GM10248 (cell line): ENCODE data around the gene ABHD16B.
"Not testable (repeated sequence)": the region's sequence is repeated elsewhere in the genome, so short reads cannot be mapped to it uniquely, and the experiment has no call there.

Source experiments
- CTCF ChIA-PET: fragments of 300-600 bp; sonication (Branson Sonifier 250); formaldehyde crosslinking; extraction: SDS; loops from one replicate; lab custom pipeline; 2021; ENCODE audit warnings: antibody characterized with exemption; lab: Yijun Ruan, JAX
- POLR2A ChIA-PET: fragments of 350-650 bp; sonication (Branson Sonifier 250); formaldehyde crosslinking; extraction: SDS; loops from one replicate; lab custom pipeline; 2020; ENCODE audit warnings: antibody characterized with exemption; lab: Yijun Ruan, JAX
- DNase-seq: peaks from one replicate; pipeline ENCODE4 v3.0.0; 2012; ENCODE audit errors: extremely low spot score
- CTCF ChIP-seq: IDR thresholded peaks from 2 replicates; pipeline ENCODE4 v1.5.1; 2012; ENCODE audit warnings: mild to moderate bottlenecking, low read depth; ENCODE audit errors: extremely low read depth, missing control alignments, control extremely low read depth

Gene ABHD16B

DNA sequence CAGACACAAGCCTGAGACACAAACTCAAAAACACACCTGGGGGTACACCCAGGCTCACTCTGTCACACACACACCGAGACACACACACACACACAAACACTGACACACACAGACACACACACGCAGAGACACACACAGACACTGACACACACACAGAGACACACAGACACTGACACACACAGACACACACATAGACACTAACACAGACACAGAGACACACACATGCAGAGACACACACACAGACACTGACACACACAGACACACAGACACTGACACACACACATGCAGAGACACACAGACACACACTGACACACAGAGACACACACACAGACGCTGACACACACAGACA, 14.4 kb upstream of the ABHD16B start:
- DNase-seq: no peak
- no peak for TF ChIP-seq CTCF
- CTCF ChIA-PET: no interaction called here
- POLR2A ChIA-PET: no interaction called here

DNA sequence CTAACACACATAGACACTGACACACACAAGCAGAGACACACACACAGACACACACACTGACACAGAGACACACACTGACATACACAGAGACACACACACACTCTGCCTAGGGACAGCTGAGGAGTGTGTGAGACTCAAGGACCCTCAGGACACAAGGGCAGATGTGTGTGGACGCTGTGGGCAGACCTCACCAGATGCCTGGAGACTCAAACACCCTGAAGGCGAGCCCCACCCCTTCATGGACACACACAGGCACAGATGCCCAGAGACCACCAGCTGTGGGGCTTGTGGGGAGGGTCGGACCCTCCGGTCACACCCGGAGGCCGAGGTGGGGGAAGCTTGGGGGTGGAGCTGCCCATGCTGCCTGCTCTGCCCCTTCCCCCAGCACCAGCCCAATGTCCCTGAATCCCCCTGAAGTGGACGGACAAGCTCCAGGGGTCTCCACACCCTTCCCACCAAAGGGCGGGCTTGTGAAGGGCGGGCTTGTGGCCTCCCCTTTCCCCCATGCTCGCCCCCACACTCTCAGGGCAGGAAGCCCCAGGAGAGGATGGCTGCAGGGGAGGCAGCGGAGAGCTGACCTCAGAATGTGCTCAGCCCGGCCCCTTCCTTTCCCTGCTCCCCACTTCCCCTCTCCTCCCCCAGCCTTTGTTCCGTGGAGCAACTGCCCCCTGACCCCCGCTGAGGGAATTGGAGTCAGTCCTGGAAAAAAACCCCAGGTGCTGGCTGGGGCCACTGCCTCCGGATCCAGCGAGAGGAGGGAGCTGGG, 13.9 kb upstream of the ABHD16B start:
- ChIA-PET POLR2A (interaction anchor here (1.0 kb wide), 1 partner anchor 17 kb away, joined by 3 read pairs; the partner anchor contains the start of gene TPD52L2), CTCF (interaction anchor here (0.9 to 1.8 kb wide), 4 partner anchors 17 to 141 kb away, joined by 3 to 6 read pairs (median 4); partner anchors contain the start of gene TPD52L2)
- DNase-seq: no peak
- no peak for TF ChIP-seq CTCF

DNA sequence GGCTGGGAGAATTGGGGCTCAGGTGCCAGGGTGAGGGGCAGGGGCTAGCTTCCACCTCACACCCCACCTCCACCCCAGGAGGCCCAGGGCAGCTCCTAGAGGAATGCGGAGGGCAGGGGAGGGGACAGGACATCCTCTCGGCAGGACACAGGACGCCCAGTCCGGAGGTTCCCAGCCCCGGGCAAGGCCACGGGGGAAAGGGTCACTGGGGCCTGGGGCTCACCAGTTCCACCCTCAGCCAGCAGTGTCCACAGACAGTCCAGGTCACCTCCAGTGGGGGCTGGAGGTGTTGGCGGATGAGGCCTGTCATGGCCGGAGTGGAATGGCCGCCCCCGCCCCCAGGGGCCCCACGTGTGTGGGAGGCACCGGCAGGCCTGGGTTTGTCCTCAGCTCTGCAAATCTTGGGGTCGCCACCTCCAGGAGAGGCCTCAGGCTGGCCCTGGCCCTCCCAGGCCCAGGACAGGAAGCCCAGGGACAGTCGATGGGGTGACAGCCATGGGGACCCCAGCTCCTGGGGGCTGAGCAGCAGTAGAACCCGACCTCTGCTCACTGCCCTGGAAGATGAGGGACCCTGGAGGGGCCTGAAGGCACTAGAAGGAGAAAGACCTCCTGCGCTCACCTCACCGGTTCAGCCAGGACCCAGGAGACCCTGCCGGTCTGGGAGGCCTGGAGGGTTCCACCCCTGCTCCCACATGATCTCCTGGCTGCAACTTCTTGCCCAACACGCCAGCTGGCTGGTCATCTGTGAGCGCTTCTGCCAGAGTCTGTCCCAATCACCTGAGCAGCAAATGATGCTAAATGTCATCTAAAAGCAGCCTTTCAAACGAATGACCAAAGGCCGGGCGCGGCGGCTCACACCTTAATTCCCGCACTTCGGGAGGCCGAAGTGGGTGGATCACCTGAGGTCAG, 13.0 kb upstream of the ABHD16B start:
- TF ChIP-seq CTCF: no peak
- no peak for DNase-seq
- CTCF ChIA-PET: interaction anchor here (0.9 to 1.8 kb wide), 4 partner anchors 16 to 142 kb away, joined by 3 to 6 read pairs (median 4); partner anchors contain the start of gene TPD52L2
- POLR2A ChIA-PET: interaction anchor here (1.0 kb wide), 1 partner anchor 17 kb away, joined by 3 read pairs; the partner anchor contains the start of gene TPD52L2

GRCh38 chr20:63850689-63851547, 10.4 kb upstream of the ABHD16B start:
- DNase-seq: peak; percentile 93
- ChIA-PET CTCF (interaction anchor here (0.7 to 4.5 kb wide), 2 partner anchors 13 to 313 kb away, joined by 3 to 27 read pairs; partner anchors contain the start of gene TPD52L2), POLR2A (interaction anchor here (0.7 kb wide), 1 partner anchor 331 kb away, joined by 3 read pairs; no protein-coding TSS in a partner anchor)
- no peak for TF ChIP-seq CTCF

- DNase-seq, POLR2A ChIA-PET: not testable (repeated sequence)
- CTCF ChIA-PET: interaction anchor here (0.7 to 4.5 kb wide), 3 partner anchors 12 to 314 kb away, joined by 3 to 27 read pairs (median 3); partner anchors contain the start of gene TPD52L2
Observed at GRCh38 chr20:63851548-63851943, 9.8 kb upstream of the ABHD16B start.

DNA sequence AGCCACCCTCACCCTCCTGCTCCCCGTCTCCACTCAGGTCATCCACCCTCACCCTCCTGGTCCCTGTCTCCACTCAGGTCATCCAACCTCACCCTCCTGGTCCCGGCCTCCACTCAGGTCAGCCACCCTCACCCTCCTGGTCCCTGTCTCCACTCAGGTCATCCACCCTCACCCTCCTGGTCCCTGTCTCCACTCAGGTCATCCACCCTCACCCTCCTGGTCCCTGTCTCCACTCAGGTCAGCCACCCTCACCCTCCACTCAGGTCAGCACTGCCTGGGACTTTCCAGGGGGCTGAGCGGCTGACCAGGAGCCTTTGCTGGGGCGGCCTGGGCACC, 7.6 kb upstream of the ABHD16B start:
- DNase-seq, POLR2A ChIA-PET: not testable (repeated sequence)
- CTCF ChIA-PET: interaction anchor here (4.5 kb wide), 1 partner anchor 10 kb away, joined by 27 read pairs; the partner anchor contains the start of gene TPD52L2
